HG03060 (cell line): ENCODE results near the gene PREX1.
A peak's percentile ranks its signal among the peaks of the same experiment; 100 is the strongest.

Source experiments
- ATAC-seq: cut with Tn5 transposase; IDR thresholded peaks from one replicate; pipeline ENCODE4 v1.9.1; 2021; ENCODE audit warnings: low read depth, moderate number of reproducible peaks; ENCODE audit not compliant: unreplicated experiment

Gene PREX1

DNA sequence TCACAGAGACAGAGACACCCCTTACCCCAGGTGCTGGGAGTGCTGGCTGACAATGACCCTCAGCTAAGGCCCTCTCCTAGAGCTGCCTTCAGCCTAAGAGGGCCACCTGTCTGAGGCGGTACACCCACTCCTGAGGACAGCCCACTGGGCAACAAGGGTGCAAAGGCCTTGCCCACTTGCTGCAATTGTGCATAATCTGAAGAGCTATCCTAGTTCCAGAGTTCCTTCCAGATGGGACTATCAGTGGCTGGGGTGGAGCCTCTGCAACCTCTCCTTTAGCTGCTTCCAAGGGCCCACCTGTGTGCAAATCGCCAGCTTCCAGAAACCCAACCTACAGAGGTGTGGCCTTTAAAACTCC, 87.5 kb downstream of the PREX1 start:
- no peak for ATAC-seq

DNA sequence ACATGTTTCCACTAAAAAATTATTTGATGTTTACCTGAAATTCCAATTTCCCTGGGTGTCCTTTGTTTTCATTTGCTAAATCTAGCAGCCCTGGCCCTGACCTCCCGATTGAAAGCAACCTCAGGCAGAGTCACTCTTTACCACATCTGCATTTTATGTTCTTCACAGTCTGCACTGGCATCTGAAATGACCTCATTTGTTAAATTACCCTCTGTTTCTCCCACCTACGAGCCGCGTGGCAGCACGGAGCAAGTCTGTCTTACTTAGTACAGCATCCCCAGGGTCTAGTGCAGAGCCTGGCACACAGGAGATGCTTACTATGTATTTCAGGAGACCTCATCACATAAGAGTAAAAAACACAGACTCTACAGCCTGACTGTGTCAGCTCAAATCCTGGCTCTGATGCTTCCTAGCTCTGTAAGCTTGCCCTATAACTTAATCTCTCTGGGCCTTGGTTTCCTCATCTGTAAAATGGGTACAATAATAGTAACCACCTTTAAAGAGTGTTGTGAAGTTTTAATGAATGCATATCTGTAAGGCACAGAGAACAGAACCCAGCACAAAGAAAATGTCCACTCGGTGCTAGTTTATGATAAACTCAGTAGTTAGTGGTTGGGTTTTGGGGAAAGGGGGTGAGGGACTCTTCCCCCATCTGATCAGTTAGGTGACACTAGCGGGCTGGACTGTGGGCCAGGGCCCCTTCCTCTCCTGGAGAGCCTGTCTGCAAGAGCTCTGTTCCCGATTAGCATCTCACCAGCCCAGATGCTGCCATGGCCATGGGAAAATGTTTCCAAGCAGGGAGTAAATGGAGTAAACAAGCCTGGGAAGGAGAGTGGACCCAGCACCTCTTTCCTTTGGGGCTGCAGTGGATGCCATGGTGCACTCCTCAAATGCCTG, 88.2 kb downstream of the PREX1 start:
- ATAC-seq: no peak

GRCh38 chr20:48738399-48739304, 89.1 kb downstream of the PREX1 start:
- ATAC-seq: peak; percentile 33

DNA sequence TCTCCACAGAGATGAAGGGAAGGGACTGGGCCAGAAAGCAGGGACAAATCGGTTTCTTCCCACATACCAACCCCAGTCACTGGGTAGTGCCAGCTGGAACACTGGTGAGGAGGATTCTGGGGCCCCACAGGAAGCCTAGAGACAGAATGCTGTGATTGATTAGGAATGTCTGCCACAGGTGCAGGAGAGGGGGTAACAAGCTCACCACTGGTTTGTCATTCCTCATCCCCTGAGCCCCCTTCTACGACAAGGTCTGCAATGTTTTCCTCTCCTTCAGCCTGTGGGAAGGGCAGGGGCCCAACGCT, 89.8 kb downstream of the PREX1 start:
- ATAC-seq: no peak

GRCh38 chr20:48737434-48738093, 90.2 kb downstream of the PREX1 start:
- ATAC-seq: no peak

DNA sequence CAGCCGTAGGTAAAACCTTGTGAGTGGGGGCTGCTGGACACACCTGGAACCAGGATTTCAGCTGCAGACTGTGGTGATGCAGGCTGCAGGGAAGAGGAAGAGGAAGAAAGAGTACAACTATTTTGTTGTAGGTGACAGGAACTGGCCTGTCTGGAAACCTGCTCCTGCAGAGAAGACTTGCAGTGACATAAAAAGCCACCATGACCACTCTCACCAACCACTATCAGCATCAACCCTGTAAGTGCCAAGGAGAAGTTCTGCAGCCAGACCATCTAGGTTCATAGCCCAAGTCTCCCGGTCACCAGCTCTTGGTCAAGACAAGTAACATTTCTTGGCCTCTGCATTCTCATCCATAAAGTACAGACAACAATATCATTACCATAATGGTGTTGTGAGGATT, 91.2 kb downstream of the PREX1 start:
- ATAC-seq: no peak

DNA sequence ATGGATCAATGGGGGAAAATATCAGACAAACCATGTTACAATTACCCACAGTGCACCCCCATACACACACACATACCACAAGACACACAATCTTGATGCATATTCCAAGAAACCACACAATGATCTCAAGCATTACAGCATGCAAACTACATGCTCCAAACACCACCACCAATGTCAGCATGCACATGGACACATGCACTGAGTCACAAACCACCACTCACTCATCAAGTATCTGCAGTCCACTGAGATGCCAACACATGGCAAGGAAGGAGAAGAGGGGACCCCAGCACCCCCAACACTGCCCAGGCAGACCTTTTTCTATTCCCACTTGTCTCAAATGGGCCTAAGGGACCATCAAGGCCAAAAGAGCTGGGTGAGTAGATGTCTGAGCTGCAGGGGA, 91.6 kb downstream of the PREX1 start:
- ATAC-seq: no peak

DNA sequence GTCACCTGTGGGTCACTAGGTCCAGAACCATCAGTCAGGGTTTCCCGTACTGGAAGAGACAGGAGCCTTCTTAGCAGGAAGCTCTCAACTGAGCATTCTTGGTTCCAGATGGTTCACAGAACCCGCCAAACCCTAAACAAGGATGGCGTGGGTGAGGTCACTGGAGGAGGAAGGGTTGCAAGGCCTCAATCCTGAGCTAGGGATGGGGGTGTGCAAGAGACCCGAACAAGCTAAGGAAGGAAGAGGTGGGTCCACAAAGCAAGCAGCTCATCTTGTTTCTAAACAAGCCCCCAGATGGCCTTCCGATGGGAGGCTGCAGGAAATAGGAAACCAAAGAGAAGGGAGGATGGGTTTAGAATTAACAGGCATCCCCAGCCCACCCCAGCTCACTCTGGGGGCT, 92.7 kb downstream of the PREX1 start:
- ATAC-seq: no peak

DNA sequence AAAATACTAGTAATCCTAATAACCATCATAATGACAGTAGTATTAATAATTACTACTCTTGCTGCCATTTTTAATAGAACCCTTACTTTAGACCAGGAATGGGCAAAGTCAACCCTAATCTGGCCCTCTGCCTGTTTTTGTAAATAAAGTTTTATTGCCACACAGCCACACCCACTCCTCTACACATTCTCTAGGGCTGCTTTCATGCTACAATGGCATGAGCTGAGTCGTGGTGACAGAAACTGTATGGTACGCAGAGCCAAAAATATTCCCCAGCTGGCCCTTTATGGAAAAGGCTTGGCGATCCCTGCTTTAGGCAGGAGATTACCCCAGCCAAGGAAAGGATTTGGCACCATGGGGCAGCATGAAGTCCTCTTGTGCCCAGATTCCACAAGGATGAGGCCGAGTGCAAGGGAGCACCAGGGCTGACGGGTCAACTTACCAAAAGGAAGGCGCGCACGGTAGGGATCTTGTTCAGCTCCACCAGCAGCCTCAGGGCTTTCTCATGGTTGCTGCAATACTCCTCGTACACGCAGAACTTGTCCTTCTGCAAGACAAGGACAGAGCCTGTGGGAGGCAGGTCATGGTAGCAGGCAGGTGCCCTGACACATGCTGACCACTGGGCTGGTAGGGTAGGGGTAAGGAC, 93.6 kb downstream of the PREX1 start:
- no peak for ATAC-seq

- no peak for ATAC-seq
Measured at GRCh38 chr20:48733296-48733790, 94.5 kb downstream of the PREX1 start.

- no peak for ATAC-seq
Measured at GRCh38 chr20:48732081-48732829, 95.5 kb downstream of the PREX1 start.

GRCh38 chr20:48731536-48731935, 96.3 kb downstream of the PREX1 start:
- ATAC-seq: no peak

GRCh38 chr20:48730977-48731376, 96.8 kb downstream of the PREX1 start:
- no peak for ATAC-seq

GRCh38 chr20:48729538-48729937, 98.3 kb downstream of the PREX1 start:
- no peak for ATAC-seq

DNA sequence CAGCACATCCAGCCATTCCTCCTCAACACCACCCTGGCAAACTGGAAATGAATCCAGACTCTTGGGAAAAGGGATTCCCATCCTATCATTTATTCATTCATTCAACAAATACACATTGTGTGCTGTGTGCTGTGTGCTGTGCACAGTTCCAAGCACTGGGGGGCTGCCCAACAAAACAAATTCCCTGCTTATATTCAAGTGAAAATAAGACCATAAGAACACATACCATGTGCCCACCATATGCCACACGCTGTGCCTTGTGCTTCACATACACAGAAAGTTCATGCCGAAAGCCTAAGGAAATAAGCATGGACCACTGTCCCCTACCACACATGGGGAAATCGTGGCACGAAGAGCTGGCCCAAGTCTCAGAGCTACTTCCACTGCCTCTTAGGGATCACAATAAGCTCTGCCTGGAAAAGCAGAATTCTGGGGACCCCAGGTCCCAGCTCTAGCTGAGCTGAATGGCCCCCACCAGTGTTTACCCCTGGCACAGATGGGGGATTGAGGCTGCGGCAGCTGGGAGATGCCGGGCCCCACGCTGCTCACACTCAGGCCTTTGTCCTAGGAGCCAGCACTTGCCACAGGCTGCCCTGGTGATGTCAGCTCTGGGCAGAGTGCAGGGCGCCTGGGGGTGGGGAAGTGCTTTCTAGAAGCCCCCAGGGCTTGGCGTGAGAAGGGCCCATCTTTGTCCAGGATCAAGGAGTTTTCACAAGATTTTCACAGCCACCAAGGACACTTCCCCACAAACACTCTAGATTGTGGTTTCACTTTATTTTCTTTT, 99.6 kb downstream of the PREX1 start:
- ATAC-seq: no peak

- no peak for ATAC-seq
Measured at GRCh38 chr20:48727226-48727625, 100.6 kb downstream of the PREX1 start.

DNA sequence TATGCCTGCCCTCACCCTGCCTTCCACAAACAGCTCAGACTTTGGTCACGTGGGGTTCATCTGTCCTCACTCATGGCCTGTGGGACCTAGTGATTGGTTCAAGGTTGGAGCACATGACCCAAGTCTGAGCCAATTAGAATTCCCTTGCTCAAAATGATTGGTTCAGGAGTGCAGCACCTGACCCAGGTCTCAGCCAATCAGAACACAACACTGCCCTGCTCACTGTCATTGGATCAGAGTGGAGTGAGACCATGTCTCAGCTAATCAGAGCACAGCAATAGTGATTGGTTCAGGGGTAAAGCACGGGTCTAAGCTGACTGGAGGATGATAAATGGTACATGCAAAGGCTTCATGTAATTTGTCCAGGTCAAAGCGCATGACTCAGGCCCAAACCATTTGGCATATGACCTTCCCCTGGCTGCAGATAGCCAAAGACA, 102.2 kb downstream of the PREX1 start:
- no peak for ATAC-seq

- no peak for ATAC-seq
Measured at GRCh38 chr20:48724891-48725554, 102.8 kb downstream of the PREX1 start.

GRCh38 chr20:48724382-48724781, 103.4 kb downstream of the PREX1 start:
- no peak for ATAC-seq
